IMR-90 (cell line): Measurements from ENCODE around the gene IGF2BP1. TPM values are rescaled to one million over a fixed set of nuclear protein-coding genes. Genes with fewer than 3 reads are reported as not detected.

Experiments used
- ATAC-seq: fragments of 200-7000 bp; cut with Tn5 transposase; 2 replicates; pipeline ENCODE4 v1.9.1; 2020; ENCODE audit warnings: low read depth, mild to moderate bottlenecking, moderate library complexity
- BruUV-seq: library from RNA; stranded (reverse); fragments of 400-500 nt; replicated peaks from 2 replicates; lab custom pipeline; 2021; lab: Mats Ljungman, UMichigan
- CTCF ChIA-PET: fragments of 300-600 bp; formaldehyde crosslinking; extraction: SDS; loops from one replicate; lab custom pipeline; 2021; ENCODE audit warnings: antibody characterized with exemption; lab: Yijun Ruan, JAX
- POLR2A ChIA-PET: fragments of 300-600 bp; sonication (Branson Sonifier 250); formaldehyde crosslinking; loops from one replicate; lab custom pipeline; 2022; ENCODE audit warnings: antibody characterized with exemption; ENCODE audit not compliant: unreplicated experiment; lab: Charles Lee
- DNase-seq: peaks from one replicate; pipeline ENCODE4 v3.0.0; 2013
- H2AFZ ChIP-seq: replicated peaks from 2 replicates; pipeline ENCODE3; 2013; ENCODE audit warnings: low read length, mild to moderate bottlenecking; ENCODE audit not compliant: poor library complexity
- H2AK5ac ChIP-seq: 2 replicates; pipeline ENCODE4 v1.6.1; 2013; ENCODE audit warnings: low read depth, low read length, inconsistent platforms
- H2AK9ac ChIP-seq: replicated peaks from 2 replicates; pipeline ENCODE3; 2013; ENCODE audit warnings: mild to moderate bottlenecking, low read depth, low read length, moderate library complexity; ENCODE audit not compliant: poor library complexity
- H2BK120ac ChIP-seq: 2 replicates; pipeline ENCODE4 v1.6.1; 2013; ENCODE audit warnings: low read depth, low read length, inconsistent platforms
- H2BK15ac ChIP-seq: 3 replicates; pipeline ENCODE4 v1.6.1; 2013; ENCODE audit warnings: low read depth, low read length, inconsistent platforms
- H2BK20ac ChIP-seq: 2 replicates; pipeline ENCODE4 v1.6.1; 2013; ENCODE audit warnings: low read depth, mild to moderate bottlenecking, inconsistent platforms, low read length, moderate library complexity
- H2BK5ac ChIP-seq: 2 replicates; pipeline ENCODE4 v1.6.1; 2013; ENCODE audit warnings: mild to moderate bottlenecking, low read depth, low read length, inconsistent platforms; ENCODE audit not compliant: poor library complexity, severe bottlenecking
- H3K14ac ChIP-seq: replicated peaks from 2 replicates; pipeline ENCODE4 v1.6.1; 2013; ENCODE audit warnings: low read depth, low read length, inconsistent platforms
- H3K18ac ChIP-seq: 2 replicates; pipeline ENCODE4 v1.6.1; 2013; ENCODE audit warnings: low read depth, low read length, control low read depth
- H3K23ac ChIP-seq: 2 replicates; pipeline ENCODE4 v1.6.1; 2013; ENCODE audit warnings: low read depth, low read length, inconsistent platforms
- H3K27ac ChIP-seq: 2 replicates; pipeline ENCODE4 v1.5.1; 2013; ENCODE audit warnings: mild to moderate bottlenecking, control low read depth, low read length; ENCODE audit not compliant: insufficient read depth
- H3K27me3 ChIP-seq: 2 replicates; pipeline ENCODE4 v1.6.1; 2013; ENCODE audit warnings: low read length; ENCODE audit not compliant: control insufficient read depth, insufficient read depth
- H3K36me3 ChIP-seq: 2 replicates; pipeline ENCODE4 v1.6.1; 2013; ENCODE audit warnings: low read length, mixed read lengths; ENCODE audit not compliant: control insufficient read depth, insufficient read depth
- H3K4ac ChIP-seq: 2 replicates; pipeline ENCODE4 v1.6.1; 2013; ENCODE audit warnings: low read depth, low read length, inconsistent platforms
- H3K4me1 ChIP-seq: 2 replicates; pipeline ENCODE4 v1.6.1; 2013; ENCODE audit warnings: low read length, mixed read lengths; ENCODE audit not compliant: control insufficient read depth, insufficient read depth
- H3K4me2 ChIP-seq: 2 replicates; pipeline ENCODE4 v1.6.1; 2013; ENCODE audit warnings: low read depth, mild to moderate bottlenecking, control low read depth, low read length, moderate library complexity
- H3K4me3 ChIP-seq: 2 replicates; pipeline ENCODE4 v1.5.1; 2013; ENCODE audit warnings: low read depth, mild to moderate bottlenecking, control low read depth, low read length, moderate library complexity; ENCODE audit not compliant: insufficient read depth
- H3K56ac ChIP-seq: 2 replicates; pipeline ENCODE4 v1.6.1; 2013; ENCODE audit warnings: low read length, inconsistent platforms; ENCODE audit not compliant: insufficient read depth; ENCODE audit errors: extremely low read depth
- H3K79me1 ChIP-seq, 2 experiments: 2 replicates each; pipeline ENCODE4 v1.6.1; 2013; ENCODE audit warnings: low read length in 2 of 2, inconsistent platforms in 1 of 2, low read depth in 1 of 2
- H3K9ac ChIP-seq: 2 replicates; pipeline ENCODE4 v1.6.1; 2013; ENCODE audit warnings: low read depth, low read length, control low read depth
- H3K9me1 ChIP-seq: 2 replicates; pipeline ENCODE4 v1.6.1; 2013; ENCODE audit warnings: low read length, inconsistent platforms; ENCODE audit not compliant: insufficient read depth
- H3K9me3 ChIP-seq: 2 replicates; pipeline ENCODE4 v1.6.1; 2013; ENCODE audit warnings: low read length; ENCODE audit not compliant: control insufficient read depth, insufficient read depth
- H4K20me1 ChIP-seq: 2 replicates; pipeline ENCODE4 v1.6.1; 2013; ENCODE audit warnings: low read length, inconsistent platforms; ENCODE audit not compliant: insufficient read depth
- H4K5ac ChIP-seq: 2 replicates; pipeline ENCODE4 v1.6.1; 2013; ENCODE audit warnings: mild to moderate bottlenecking, low read depth, low read length, control low read depth
- H4K8ac ChIP-seq, 2 experiments: 2 replicates each; pipeline ENCODE4 v1.6.1; 2013; ENCODE audit warnings: low read depth in 2 of 2, low read length in 2 of 2, control low read depth in 1 of 2, inconsistent platforms in 1 of 2
- H4K91ac ChIP-seq: 2 replicates; pipeline ENCODE4 v1.6.1; 2013; ENCODE audit warnings: low read depth, low read length, inconsistent platforms; ENCODE audit not compliant: insufficient read depth
- BHLHE40 ChIP-seq: fragments of 150-350 bp; IDR thresholded peaks from 2 replicates; pipeline ENCODE4 v1.6.1; 2016; ENCODE audit warnings: mild to moderate bottlenecking, low read depth, low read length
- CEBPB ChIP-seq: IDR thresholded peaks from 2 replicates; pipeline ENCODE4 v1.6.1; 2012; ENCODE audit warnings: low read depth, low read length, improper control_type of control experiment
- FOS ChIP-seq: fragments of 150-350 bp; IDR thresholded peaks from 2 replicates; pipeline ENCODE4 v1.6.1; 2016; ENCODE audit warnings: low read depth, low read length
- MAFK ChIP-seq: IDR thresholded peaks from 2 replicates; pipeline ENCODE4 v1.6.1; 2012; ENCODE audit warnings: low read depth, low read length, improper control_type of control experiment
- MAZ ChIP-seq: IDR thresholded peaks from 2 replicates; pipeline ENCODE4 v1.6.1; 2012; ENCODE audit warnings: low read depth, mild to moderate bottlenecking, low read length, improper control_type of control experiment, moderate library complexity, borderline replicate concordance
- POLR2A ChIP-seq: IDR thresholded peaks from 2 replicates; pipeline ENCODE4 v1.6.1; 2012; ENCODE audit warnings: mild to moderate bottlenecking, low read depth, low read length
- RFX5 ChIP-seq: IDR thresholded peaks from 2 replicates; pipeline ENCODE4 v1.8.0; 2012; ENCODE audit warnings: low read depth, mild to moderate bottlenecking, low read length, moderate library complexity
- SMC3 ChIP-seq: fragments of 150-350 bp; IDR thresholded peaks from 2 replicates; pipeline ENCODE4 v1.6.1; 2016; ENCODE audit warnings: low read depth, mild to moderate bottlenecking, antibody characterized with exemption, low read length, moderate library complexity
- WGBS, 2 experiments: methylation state at CpG; one replicate each; pipeline versions ENCODE4 v1.1.5 to v1.1.7; 2013; ENCODE audit warnings: missing lambda C conversion rate in 2 of 2; ENCODE audit not compliant: insufficient read length in 1 of 2; ENCODE audit errors: extremely low coverage in 2 of 2; 5-methylcytosine and 5-hydroxymethylcytosine counted together
- dilution Hi-C: fragments of 300-500 bp; cut with HindIII; formaldehyde crosslinking; loops from one replicate; pipeline ENCODE4 v1.14.3; 2018; ENCODE audit warnings: low sequenced_read_pairs; ENCODE audit not compliant: unreplicated experiment
- in situ Hi-C: fragments of 300-500 bp; cut with MboI; formaldehyde crosslinking; loops from 3 replicates; pipeline ENCODE4 v1.14.3; 2019; ENCODE audit warnings: low sequenced_read_pairs, inconsistent platforms, mixed read lengths
- intact Hi-C: fragments of 100-400 bp; cut with micrococcal nuclease; formaldehyde crosslinking; loops from 2 replicates; pipeline ENCODE4 v1.10.0; 2022
- polyA plus RNA-seq, 3 experiments: library from polyadenylated mRNA; depleted of rRNA; stranded (reverse); fragments of >200 nt; gene quantifications; 2 replicates each; pipeline ENCODE4 v1.2.3, GENCODE V29; 2012; ENCODE audit warnings: low replicate concordance in 1 of 3
- total RNA-seq: library from RNA; depleted of rRNA; stranded (reverse); fragments of >200 nt; gene quantifications from 2 replicates; pipeline ENCODE4 v1.2.3, GENCODE V29; 2012
- TF ChIP-seq, protein P1 (sequence below): fragments of 150-350 bp; IDR thresholded peaks from 2 replicates; pipeline ENCODE4 v1.6.1; 2017; ENCODE audit warnings: mild to moderate bottlenecking, antibody characterized with exemption, low read length, low read depth

The IGF2BP1 gene
- total and polyA plus RNA-seq, 2 of the 4 experiments (the other 2 are of a cell fraction): 10.2 to 13.1 TPM

GRCh38 chr17:49053171-49053829 is 56.1 kb downstream of the IGF2BP1 start:
- no peaks in the 10 kb centered on the region for H4K20me1 ChIP-seq
- 82% methylated on average over 2 of the region's 6 CpGs; no CpG with 5 or more reads in 1 of the 2 experiments for WGBS, 2 experiments
- no peak overlapping the region for H3K18ac ChIP-seq
- H4K5ac ChIP-seq: no peak overlapping the region
- no peak overlapping the region for H3K14ac ChIP-seq
- H2BK120ac ChIP-seq: no peak overlapping the region
- DNase-seq: no peak
- no peak for TF ChIP-seq MAZ
- no peak for TF ChIP-seq CEBPB
- TF ChIP-seq, protein P1, sequence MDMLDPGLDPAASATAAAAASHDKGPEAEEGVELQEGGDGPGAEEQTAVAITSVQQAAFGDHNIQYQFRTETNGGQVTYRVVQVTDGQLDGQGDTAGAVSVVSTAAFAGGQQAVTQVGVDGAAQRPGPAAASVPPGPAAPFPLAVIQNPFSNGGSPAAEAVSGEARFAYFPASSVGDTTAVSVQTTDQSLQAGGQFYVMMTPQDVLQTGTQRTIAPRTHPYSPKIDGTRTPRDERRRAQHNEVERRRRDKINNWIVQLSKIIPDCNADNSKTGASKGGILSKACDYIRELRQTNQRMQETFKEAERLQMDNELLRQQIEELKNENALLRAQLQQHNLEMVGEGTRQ: no peak
- no peak for TF ChIP-seq FOS
- no peak for TF ChIP-seq MAFK
- TF ChIP-seq RFX5: no peak
- TF ChIP-seq BHLHE40: no peak
- TF ChIP-seq SMC3: no peak
- no peak for TF ChIP-seq POLR2A
- H2BK15ac ChIP-seq: no peak overlapping the region
- no peak overlapping the region for H3K9ac ChIP-seq
- peaks cover 6 to 20% of the 10 kb centered on the region in 2 experiments; a peak in 2 of 4 replicates for H3K79me1 ChIP-seq
- no peaks in the 10 kb centered on the region for H3K4me1 ChIP-seq
- dilution Hi-C loops (no loop called here), in situ Hi-C loops (no loop called here), intact Hi-C loops (no loop called here)
- H3K4me3 ChIP-seq: no peak overlapping the region
- H3K9me3 ChIP-seq: no peaks in the 10 kb centered on the region
- no peak for ATAC-seq
- no peak overlapping the region for H4K91ac ChIP-seq
- ChIA-PET CTCF (no interaction called here), POLR2A (no interaction called here)
- no peaks in the 10 kb centered on the region; the same call in 1 of the 2 replicates for H3K9me1 ChIP-seq
- H4K8ac ChIP-seq: no peak overlapping the region
- no TSS peak for BruUV-seq
- no peaks in the 10 kb centered on the region for H3K27me3 ChIP-seq
- H3K56ac ChIP-seq: no peak overlapping the region
- H3K4me2 ChIP-seq: no peak overlapping the region
- H2BK5ac ChIP-seq: no peak overlapping the region
- no peak overlapping the region for H2AK5ac ChIP-seq
- H3K23ac ChIP-seq: no peak overlapping the region
- no peak overlapping the region for H3K27ac ChIP-seq
- no peak overlapping the region for H2BK20ac ChIP-seq
- H2AK9ac ChIP-seq: no peak overlapping the region
- H2AFZ ChIP-seq: no peak overlapping the region
- H3K4ac ChIP-seq: no peak overlapping the region
- peaks cover 43% of the 10 kb centered on the region for H3K36me3 ChIP-seq
